OCI-LY1 (cell line): ENCODE data around the gene NMT2.

Experiments
- CTCF ChIP-seq: fragments of 200-600 bp; sonication (generic), shearing (Covaris generic); IDR thresholded peaks from 2 replicates; pipeline ENCODE4 v1.5.1; 2017; ENCODE audit warnings: mild to moderate bottlenecking, antibody characterized with exemption, low read length, moderate library complexity, mixed read lengths
- EZH2 ChIP-seq: fragments of 200-600 bp; sonication (generic), shearing (Covaris generic); IDR thresholded peaks from 2 replicates; pipeline ENCODE4 v1.8.0; 2017; ENCODE audit warnings: borderline replicate concordance, mixed run types, mild to moderate bottlenecking, antibody characterized with exemption, low read length, moderate library complexity, mixed read lengths

- TF ChIP-seq CTCF: no peak
- TF ChIP-seq EZH2: no peak
These were observed 14.2 kb upstream of the NMT2 start for GRCh38 chr10:15182540-15183207.
